ENCODE data around the gene PCDHGB6.

The PCDHGB6 gene

GRCh38 chr5:141403387-141403786 is 4.4 kb upstream of the PCDHGB6 start:
- no peaks in the 10 kb centered on the region for H4K20me1 ChIP-seq (ENCODE audit: insufficient read depth, low read length, poor library complexity, severe bottlenecking)
- no peaks in the 10 kb centered on the region for H3K4me1 ChIP-seq (ENCODE audit: insufficient read depth, low read length, poor library complexity, severe bottlenecking)
- H3K4me2 ChIP-seq (ENCODE audit: low read depth, low read length, poor library complexity, severe bottlenecking) = no peak overlapping the region
- no peaks in the 10 kb centered on the region for H3F3A ChIP-seq (ENCODE audit: low read depth)
- no peaks in the 10 kb centered on the region for H3K36me3 ChIP-seq (ENCODE audit: insufficient read depth, low read length)
- H3K9me3 ChIP-seq (ENCODE audit: insufficient read depth, low read depth, low read length) = no peaks in the 10 kb centered on the region
- no peaks in the 10 kb centered on the region for H3K9me2 ChIP-seq (replicated peaks; ENCODE audit: low read depth, low read length)
- H3K9ac ChIP-seq (ENCODE audit: low read depth, low read length, poor library complexity, severe bottlenecking) = no peak overlapping the region
- H3K27me3 ChIP-seq (ENCODE audit: insufficient read depth, low read length, poor library complexity, severe bottlenecking) = no peaks in the 10 kb centered on the region
- no peak overlapping the region for H3K4me3 ChIP-seq (ENCODE audit: low read length, poor library complexity, severe bottlenecking)
- H3K79me2 ChIP-seq (ENCODE audit: insufficient read depth, low read length) = no peaks in the 10 kb centered on the region
- H2AFZ ChIP-seq (ENCODE audit: low read length) = no peak overlapping the region
- TF ChIP-seq CTCF (conservative IDR thresholded peaks at IDR 0.05; ENCODE audit: low read length) (no peak), EZH2phosphoT487 (IDR thresholded peaks at IDR 0.05; ENCODE audit: borderline replicate concordance) (no peak)

- Histone ChIP-seq H4K20me1 (ENCODE audit: insufficient read depth, low read length, poor library complexity, severe bottlenecking) (no peaks in the 10 kb centered on the region), H3K9me3 (ENCODE audit: insufficient read depth, low read depth, low read length) (no peaks in the 10 kb centered on the region), H3K27me3 (ENCODE audit: insufficient read depth, low read length, poor library complexity, severe bottlenecking) (no peaks in the 10 kb centered on the region), H3K9ac (ENCODE audit: low read depth, low read length, poor library complexity, severe bottlenecking) (no peak overlapping the region), H2AFZ (ENCODE audit: low read length) (no peak overlapping the region), H3K4me2 (ENCODE audit: low read depth, low read length, poor library complexity, severe bottlenecking) (no peak overlapping the region), H3K36me3 (ENCODE audit: insufficient read depth, low read length) (no peaks in the 10 kb centered on the region), H3K4me1 (ENCODE audit: insufficient read depth, low read length, poor library complexity, severe bottlenecking) (no peaks in the 10 kb centered on the region), H3K9me2 (replicated peaks; ENCODE audit: low read depth, low read length) (no peaks in the 10 kb centered on the region), H3K79me2 (ENCODE audit: insufficient read depth, low read length) (no peaks in the 10 kb centered on the region), H3K4me3 (ENCODE audit: low read length, poor library complexity, severe bottlenecking) (no peak overlapping the region), H3F3A (ENCODE audit: low read depth) (no peaks in the 10 kb centered on the region)
- no peak for TF ChIP-seq EZH2phosphoT487 (IDR thresholded peaks at IDR 0.05; ENCODE audit: borderline replicate concordance)
- TF ChIP-seq CTCF (conservative IDR thresholded peaks at IDR 0.05; ENCODE audit: low read length) = no peak
These were observed 1.9 kb downstream of the PCDHGB6 start for GRCh38 chr5:141409598-141410306.

GRCh38 chr5:141411575-141411974 is 3.8 kb downstream of the PCDHGB6 start:
- no peak for TF ChIP-seq CTCF (conservative IDR thresholded peaks at IDR 0.05; ENCODE audit: low read length)
- TF ChIP-seq EZH2phosphoT487 (IDR thresholded peaks at IDR 0.05; ENCODE audit: borderline replicate concordance) = no peak
- H3K36me3 ChIP-seq (ENCODE audit: insufficient read depth, low read length) = no peaks in the 10 kb centered on the region
- no peak overlapping the region for H3K4me3 ChIP-seq (ENCODE audit: low read length, poor library complexity, severe bottlenecking)
- H3K9me2 ChIP-seq (replicated peaks; ENCODE audit: low read depth, low read length) = no peaks in the 10 kb centered on the region
- H4K20me1 ChIP-seq (ENCODE audit: insufficient read depth, low read length, poor library complexity, severe bottlenecking) = no peaks in the 10 kb centered on the region
- no peak overlapping the region for H3K9ac ChIP-seq (ENCODE audit: low read depth, low read length, poor library complexity, severe bottlenecking)
- H3K9me3 ChIP-seq (ENCODE audit: insufficient read depth, low read depth, low read length) = no peaks in the 10 kb centered on the region
- no peaks in the 10 kb centered on the region for H3K4me1 ChIP-seq (ENCODE audit: insufficient read depth, low read length, poor library complexity, severe bottlenecking)
- no peaks in the 10 kb centered on the region for H3K27me3 ChIP-seq (ENCODE audit: insufficient read depth, low read length, poor library complexity, severe bottlenecking)
- no peak overlapping the region for H3K4me2 ChIP-seq (ENCODE audit: low read depth, low read length, poor library complexity, severe bottlenecking)
- H3K79me2 ChIP-seq (ENCODE audit: insufficient read depth, low read length) = no peaks in the 10 kb centered on the region
- no peaks in the 10 kb centered on the region for H3F3A ChIP-seq (ENCODE audit: low read depth)
- H2AFZ ChIP-seq (ENCODE audit: low read length) = no peak overlapping the region

Data from Loucy (cell line).